Lower leg skin (tissue), 3 donors: Measurements from ENCODE around the gene STX18.

Experiments used
- POLR2A ChIP-seq, 2 donors: fragments of 450-650 bp; IDR thresholded peaks; one replicate each; pipeline ENCODE4 v1.6.1; 2016 to 2017; ENCODE audit warnings: antibody characterized with exemption in 2 of 2, mild to moderate bottlenecking in 1 of 2, moderate library complexity in 1 of 2
- TF ChIP-seq, protein P1 (sequence below), 3 donors: fragments of 450-650 bp; IDR thresholded peaks; one replicate each; pipeline ENCODE4 v1.5.1; 2016; ENCODE audit warnings: antibody characterized with exemption in 3 of 3, mild to moderate bottlenecking in 3 of 3, moderate library complexity in 2 of 3

DNA sequence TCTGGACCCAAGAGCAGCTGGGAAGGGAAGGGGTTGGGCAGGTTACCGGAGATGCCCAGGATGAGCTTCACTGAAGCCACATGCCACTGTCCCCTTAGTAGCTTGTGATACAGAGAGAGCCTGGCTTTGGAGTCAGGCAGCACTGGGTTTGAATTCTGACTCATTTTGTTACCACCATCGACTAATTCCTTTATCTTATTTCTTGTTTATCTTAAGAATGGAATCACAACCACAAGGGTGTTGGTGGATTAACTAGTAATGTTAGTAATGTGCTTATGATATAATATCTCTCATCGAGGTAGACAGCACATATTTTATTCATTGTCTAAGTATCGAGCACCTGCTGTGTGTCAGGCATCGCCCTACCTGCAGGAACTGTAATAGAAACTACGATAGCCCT is 17.7 kb upstream of the STX18 start:
- TF ChIP-seq, protein P1, sequence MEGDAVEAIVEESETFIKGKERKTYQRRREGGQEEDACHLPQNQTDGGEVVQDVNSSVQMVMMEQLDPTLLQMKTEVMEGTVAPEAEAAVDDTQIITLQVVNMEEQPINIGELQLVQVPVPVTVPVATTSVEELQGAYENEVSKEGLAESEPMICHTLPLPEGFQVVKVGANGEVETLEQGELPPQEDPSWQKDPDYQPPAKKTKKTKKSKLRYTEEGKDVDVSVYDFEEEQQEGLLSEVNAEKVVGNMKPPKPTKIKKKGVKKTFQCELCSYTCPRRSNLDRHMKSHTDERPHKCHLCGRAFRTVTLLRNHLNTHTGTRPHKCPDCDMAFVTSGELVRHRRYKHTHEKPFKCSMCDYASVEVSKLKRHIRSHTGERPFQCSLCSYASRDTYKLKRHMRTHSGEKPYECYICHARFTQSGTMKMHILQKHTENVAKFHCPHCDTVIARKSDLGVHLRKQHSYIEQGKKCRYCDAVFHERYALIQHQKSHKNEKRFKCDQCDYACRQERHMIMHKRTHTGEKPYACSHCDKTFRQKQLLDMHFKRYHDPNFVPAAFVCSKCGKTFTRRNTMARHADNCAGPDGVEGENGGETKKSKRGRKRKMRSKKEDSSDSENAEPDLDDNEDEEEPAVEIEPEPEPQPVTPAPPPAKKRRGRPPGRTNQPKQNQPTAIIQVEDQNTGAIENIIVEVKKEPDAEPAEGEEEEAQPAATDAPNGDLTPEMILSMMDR (IDR thresholded peaks at IDR 0.05) = no peak
- no peak for TF ChIP-seq POLR2A (IDR thresholded peaks at IDR 0.05)
